ENCODE results near the gene RNF217.
"Not testable (repeated sequence)": the region's sequence is repeated elsewhere in the genome, so short reads cannot be mapped to it uniquely, and the experiment has no call there.

The RNF217 gene, protein sequence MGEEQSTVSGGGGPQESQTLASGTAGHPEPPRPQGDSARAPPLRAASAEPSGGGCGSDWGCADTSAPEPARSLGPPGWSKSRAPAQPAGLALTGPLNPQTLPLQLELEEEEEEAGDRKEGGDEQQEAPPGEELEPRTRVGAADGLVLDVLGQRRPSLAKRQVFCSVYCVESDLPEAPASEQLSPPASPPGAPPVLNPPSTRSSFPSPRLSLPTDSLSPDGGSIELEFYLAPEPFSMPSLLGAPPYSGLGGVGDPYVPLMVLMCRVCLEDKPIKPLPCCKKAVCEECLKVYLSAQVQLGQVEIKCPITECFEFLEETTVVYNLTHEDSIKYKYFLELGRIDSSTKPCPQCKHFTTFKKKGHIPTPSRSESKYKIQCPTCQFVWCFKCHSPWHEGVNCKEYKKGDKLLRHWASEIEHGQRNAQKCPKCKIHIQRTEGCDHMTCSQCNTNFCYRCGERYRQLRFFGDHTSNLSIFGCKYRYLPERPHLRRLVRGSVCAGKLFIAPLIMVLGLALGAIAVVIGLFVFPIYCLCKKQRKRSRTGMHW

DNA sequence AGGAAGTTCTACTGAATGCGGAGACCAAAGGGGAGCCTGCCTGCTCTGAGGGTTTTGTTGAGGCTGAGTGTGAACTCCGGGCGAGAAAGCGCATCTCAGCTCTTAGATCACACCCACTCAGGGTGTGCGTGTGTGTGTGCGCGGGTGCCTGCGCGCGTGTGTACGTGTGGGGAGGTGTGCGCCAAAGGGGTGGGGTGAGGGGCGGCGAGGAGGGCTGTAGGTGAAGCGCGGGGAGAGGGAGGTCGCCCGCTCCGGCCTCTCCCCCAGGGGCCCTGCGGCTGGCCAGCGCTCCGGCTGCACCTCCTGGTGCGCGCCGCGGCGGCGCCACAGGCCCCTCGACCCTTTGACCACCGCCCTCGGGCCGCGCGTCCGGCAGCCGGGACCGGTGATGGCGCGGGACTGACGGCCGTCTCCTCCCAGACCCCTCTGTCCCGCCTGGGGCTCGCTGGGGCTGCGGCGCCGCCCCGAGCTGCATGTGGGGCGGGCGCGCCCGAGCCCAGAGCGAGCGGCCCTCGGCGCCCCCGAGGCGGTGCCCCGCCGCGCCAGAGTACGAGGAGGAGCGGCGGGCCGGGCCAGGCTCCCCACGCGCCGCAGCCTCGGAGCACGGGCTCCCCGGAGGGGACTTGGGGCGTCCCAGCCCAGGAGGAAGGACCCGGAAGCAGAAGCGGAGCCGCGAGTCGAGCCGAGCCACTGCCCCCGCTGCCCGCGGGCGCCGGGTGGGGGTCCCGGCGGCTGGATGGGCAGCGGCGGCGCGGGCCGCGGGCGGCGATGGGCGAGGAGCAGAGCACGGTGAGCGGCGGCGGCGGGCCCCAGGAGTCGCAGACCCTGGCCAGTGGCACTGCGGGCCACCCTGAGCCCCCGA lies at the start of gene RNF217:
TSS of gene RNF217 (plus strand) at position 661 of the 862 bp plus-strand sequence. CDS start at position 769, 108 bp downstream.
- no peaks in the 10 kb centered on the region for H3K9me3 ChIP-seq (ENCODE audit: low read depth, low read length)
- no peak for DNase-seq (ENCODE audit: low read depth, low spot score)
- no peaks in the 10 kb centered on the region for H3K36me3 ChIP-seq (ENCODE audit: insufficient read depth, low read length)
- H3K27ac ChIP-seq = peak within 1 kb of the TSS; percentile 73
- peak within 1 kb of the TSS; percentile 85 for H3K4me3 ChIP-seq
- H3K9ac ChIP-seq (ENCODE audit: insufficient read length) = peak within 1 kb of the TSS; percentile 83
- TF ChIP-seq POLR2AphosphoS5 (IDR thresholded peaks at IDR 0.05; ENCODE audit: borderline replicate concordance, low read depth, low read length) (peak; percentile 62; the same call in 1 of the 2 replicates), FOXP2 (optimal IDR thresholded peaks at IDR 0.05; ENCODE audit: control extremely low read depth, extremely low read length, insufficient read depth) (no peak)

DNA sequence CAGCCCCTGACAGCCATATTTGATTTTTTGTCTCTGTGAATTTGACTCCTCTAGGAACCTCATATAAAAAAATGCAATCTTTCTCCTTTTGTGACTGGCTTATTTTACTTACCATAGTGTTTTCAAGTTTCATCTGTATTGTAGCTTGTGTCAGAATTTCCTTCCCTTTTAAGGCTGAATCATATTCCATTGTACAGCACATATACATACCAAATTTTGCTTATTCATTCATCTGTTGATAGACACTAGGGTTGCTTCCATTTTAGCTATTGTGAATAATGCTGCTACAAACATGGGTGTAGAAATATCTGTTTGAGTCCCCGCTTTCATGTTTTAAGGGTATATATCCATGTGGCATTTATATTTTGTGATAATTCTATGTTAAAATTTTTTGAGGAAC lies 49.2 kb upstream of the RNF217 start:
- TF ChIP-seq POLR2AphosphoS5 (IDR thresholded peaks at IDR 0.05; ENCODE audit: borderline replicate concordance, low read depth, low read length) (no peak), FOXP2 (optimal IDR thresholded peaks at IDR 0.05; ENCODE audit: control extremely low read depth, extremely low read length, insufficient read depth) (no peak), EZH2 (IDR thresholded peaks at IDR 0.05) (no peak)

DNA sequence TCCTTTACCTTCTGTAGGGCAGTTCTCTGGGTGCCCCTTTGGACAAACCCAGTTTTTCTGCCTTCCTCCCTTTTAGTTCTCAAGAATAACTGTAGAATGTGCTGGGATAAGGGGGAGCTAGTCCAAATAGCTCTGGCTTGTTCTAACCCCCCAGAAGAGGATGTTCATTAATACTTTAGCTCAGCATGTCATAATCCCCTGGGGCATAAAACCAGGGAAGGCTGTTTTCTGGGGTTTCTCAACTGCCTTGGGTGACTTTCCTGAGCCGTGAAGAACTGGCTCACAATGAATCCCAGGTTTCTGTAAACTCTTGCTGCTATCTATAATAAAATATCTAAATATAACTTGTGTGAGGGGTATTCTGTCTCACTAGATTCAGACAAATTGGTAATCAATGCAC lies 44.5 kb upstream of the RNF217 start:
- DNase-seq (ENCODE audit: low read depth, low spot score) = peak; percentile 30
- H3K4me3 ChIP-seq = no peak overlapping the region
- H3K36me3 ChIP-seq (ENCODE audit: insufficient read depth, low read length) = no peaks in the 10 kb centered on the region
- H3K9me3 ChIP-seq (ENCODE audit: low read depth, low read length) = peaks cover 3% of the 10 kb centered on the region; the same call in 1 of the 2 replicates
- no peak overlapping the region for H3K27ac ChIP-seq
- H3K9ac ChIP-seq (ENCODE audit: insufficient read length) = no peak overlapping the region
- TF ChIP-seq POLR2AphosphoS5 (IDR thresholded peaks at IDR 0.05; ENCODE audit: borderline replicate concordance, low read depth, low read length) (no peak), FOXP2 (optimal IDR thresholded peaks at IDR 0.05; ENCODE audit: control extremely low read depth, extremely low read length, insufficient read depth) (no peak), EZH2 (IDR thresholded peaks at IDR 0.05) (no peak)

More for the DNA sequence above, 49.2 kb upstream of the RNF217 start:
- no peak overlapping the region for H3K9ac ChIP-seq (ENCODE audit: insufficient read length)
- DNase-seq (ENCODE audit: low read depth, low spot score) = no peak
- no peak overlapping the region for H3K27ac ChIP-seq
- H3K4me3 ChIP-seq = no peak overlapping the region
- no peaks in the 10 kb centered on the region for H3K36me3 ChIP-seq (ENCODE audit: insufficient read depth, low read length)
- H3K9me3 ChIP-seq (ENCODE audit: low read depth, low read length) = 0 out of 2 replicates have a peak, but pooled peaks cover 2% of the 10 kb centered on the region

DNA sequence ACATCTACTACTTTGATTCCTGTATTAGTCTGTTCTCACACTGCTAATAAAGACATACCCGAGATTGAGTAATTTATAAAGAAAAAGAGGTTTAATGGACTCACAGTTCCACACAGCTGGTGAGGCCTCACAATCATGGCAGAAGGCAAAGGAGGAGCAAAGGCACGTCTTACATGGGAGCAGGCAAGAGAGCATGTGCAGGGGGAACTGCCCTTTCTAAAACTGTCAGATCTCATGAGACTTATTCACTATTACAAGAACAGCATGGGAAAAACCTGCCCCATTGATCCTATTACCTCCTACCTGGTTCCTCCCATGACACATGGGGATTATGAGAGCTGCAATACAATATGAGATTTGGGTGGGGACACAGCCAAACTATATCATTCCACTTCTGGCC lies 42.5 kb upstream of the RNF217 start:
- H3K36me3 ChIP-seq (ENCODE audit: insufficient read depth, low read length); H3K9ac ChIP-seq (ENCODE audit: insufficient read length); H3K27ac ChIP-seq; H3K9me3 ChIP-seq (ENCODE audit: low read depth, low read length); DNase-seq (ENCODE audit: low read depth, low spot score); H3K4me3 ChIP-seq: not testable (repeated sequence)

DNA sequence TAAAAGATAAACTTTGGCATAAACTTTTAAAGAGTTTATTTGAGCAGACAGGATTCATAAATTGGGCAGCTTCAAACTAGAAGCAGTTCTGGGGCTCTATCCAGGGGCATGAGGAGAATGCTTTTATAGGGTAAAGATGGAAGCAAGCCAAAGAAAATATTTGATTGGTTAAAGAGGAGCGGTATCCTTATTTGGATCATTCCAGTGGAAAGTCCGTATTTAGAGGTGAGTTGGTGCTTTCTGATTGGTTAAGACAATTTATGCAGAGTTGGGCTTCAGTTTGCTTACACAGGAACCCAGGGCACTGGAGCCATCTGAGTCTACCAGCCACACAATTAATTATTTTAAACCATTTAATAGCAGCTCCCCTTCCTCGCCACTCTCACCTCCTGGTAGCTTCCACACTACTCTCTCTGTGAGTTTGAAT lies 37.9 kb upstream of the RNF217 start:
- Histone ChIP-seq H3K36me3 (ENCODE audit: insufficient read depth, low read length) (no peaks in the 10 kb centered on the region), H3K4me3 (no peak overlapping the region), H3K27ac (no peak overlapping the region), H3K9me3 (ENCODE audit: low read depth, low read length) (peaks cover 3% of the 10 kb centered on the region; the same call in 1 of the 2 replicates), H3K9ac (ENCODE audit: insufficient read length) (no peak overlapping the region)
- no peak for TF ChIP-seq POLR2AphosphoS5 (IDR thresholded peaks at IDR 0.05; ENCODE audit: borderline replicate concordance, low read depth, low read length)
- no peak for TF ChIP-seq FOXP2 (optimal IDR thresholded peaks at IDR 0.05; ENCODE audit: control extremely low read depth, extremely low read length, insufficient read depth)
- no peak for TF ChIP-seq EZH2 (IDR thresholded peaks at IDR 0.05)
- DNase-seq (ENCODE audit: low read depth, low spot score) = no peak

DNA sequence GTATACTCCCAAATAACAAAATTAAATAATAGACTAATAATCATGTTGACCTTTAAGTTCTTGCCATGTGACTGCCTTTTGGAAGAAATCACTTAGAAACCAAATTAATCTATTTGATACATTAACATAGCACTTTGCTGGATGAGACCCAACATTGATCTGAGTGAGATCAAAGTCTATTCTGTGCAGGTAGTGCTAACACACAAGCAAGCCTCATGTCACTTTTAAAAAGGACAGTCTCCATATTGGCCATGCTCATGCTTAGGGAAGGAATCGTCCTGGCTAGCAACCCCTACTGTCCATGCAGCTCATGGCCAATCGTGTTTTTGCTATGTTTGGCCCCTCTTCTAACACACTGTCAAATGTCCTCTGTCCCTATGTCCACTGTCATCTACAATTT lies 35.8 kb upstream of the RNF217 start:
- DNase-seq (ENCODE audit: low read depth, low spot score) = no peak
- no peak for TF ChIP-seq POLR2AphosphoS5 (IDR thresholded peaks at IDR 0.05; ENCODE audit: borderline replicate concordance, low read depth, low read length)
- no peak for TF ChIP-seq EZH2 (IDR thresholded peaks at IDR 0.05)
- no peak for TF ChIP-seq FOXP2 (optimal IDR thresholded peaks at IDR 0.05; ENCODE audit: control extremely low read depth, extremely low read length, insufficient read depth)
- Histone ChIP-seq H3K4me3 (no peak overlapping the region), H3K9ac (ENCODE audit: insufficient read length) (no peak overlapping the region), H3K36me3 (ENCODE audit: insufficient read depth, low read length) (no peaks in the 10 kb centered on the region), H3K9me3 (ENCODE audit: low read depth, low read length) (no peaks in the 10 kb centered on the region), H3K27ac (no peak overlapping the region)

DNA sequence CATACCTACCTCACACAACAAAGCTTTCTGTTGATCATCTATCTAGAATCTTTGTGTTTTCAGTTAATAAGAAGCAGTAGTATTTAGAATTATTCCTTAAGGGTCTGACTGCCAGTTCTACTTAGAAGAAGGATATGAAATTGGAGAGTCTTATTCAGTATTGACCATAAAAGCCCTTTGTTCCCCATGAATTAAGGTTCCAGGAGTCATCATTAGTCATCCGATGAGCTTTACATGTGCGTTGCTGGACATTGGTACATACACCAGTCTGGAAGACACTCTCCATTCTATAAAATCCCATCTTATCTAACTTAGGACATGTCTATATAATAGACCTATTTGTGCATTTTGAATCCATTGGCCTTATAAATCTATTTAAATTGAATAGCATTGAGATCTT lies 34.4 kb upstream of the RNF217 start:
- no peak overlapping the region for H3K9ac ChIP-seq (ENCODE audit: insufficient read length)
- no peak overlapping the region for H3K4me3 ChIP-seq
- H3K27ac ChIP-seq = no peak overlapping the region
- H3K36me3 ChIP-seq (ENCODE audit: insufficient read depth, low read length) = no peaks in the 10 kb centered on the region
- TF ChIP-seq POLR2AphosphoS5 (IDR thresholded peaks at IDR 0.05; ENCODE audit: borderline replicate concordance, low read depth, low read length) = no peak
- TF ChIP-seq FOXP2 (optimal IDR thresholded peaks at IDR 0.05; ENCODE audit: control extremely low read depth, extremely low read length, insufficient read depth) = no peak
- TF ChIP-seq EZH2 (IDR thresholded peaks at IDR 0.05) = no peak
- DNase-seq (ENCODE audit: low read depth, low spot score) = no peak
- no peaks in the 10 kb centered on the region for H3K9me3 ChIP-seq (ENCODE audit: low read depth, low read length)

DNA sequence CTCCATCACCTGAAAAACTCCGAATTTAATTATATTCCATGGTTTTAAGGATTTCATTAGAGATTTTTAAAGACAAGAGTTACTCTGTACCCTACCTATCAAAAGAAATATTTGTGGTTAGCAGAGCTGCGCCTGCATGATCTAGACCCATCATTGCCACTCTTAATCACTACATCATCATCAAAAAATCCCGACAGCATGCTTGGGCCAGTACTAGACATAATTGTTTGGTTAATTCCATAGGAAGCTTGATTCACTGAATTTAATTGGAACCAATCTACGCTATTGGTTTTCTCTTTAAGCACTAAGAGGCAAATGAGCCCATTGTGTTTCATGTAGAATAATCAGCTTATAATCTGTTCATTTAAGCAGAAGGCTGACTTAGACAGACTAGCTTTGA lies 33.4 kb upstream of the RNF217 start:
- no peak for TF ChIP-seq POLR2AphosphoS5 (IDR thresholded peaks at IDR 0.05; ENCODE audit: borderline replicate concordance, low read depth, low read length)
- no peak for TF ChIP-seq EZH2 (IDR thresholded peaks at IDR 0.05)
- Histone ChIP-seq H3K36me3 (ENCODE audit: insufficient read depth, low read length) (no peaks in the 10 kb centered on the region), H3K4me3 (no peak overlapping the region), H3K9ac (ENCODE audit: insufficient read length) (no peak overlapping the region), H3K9me3 (ENCODE audit: low read depth, low read length) (no peaks in the 10 kb centered on the region), H3K27ac (no peak overlapping the region)
- no peak for DNase-seq (ENCODE audit: low read depth, low spot score)

Measured in SK-N-MC (cell line).